RPMI7951 (cell line): ENCODE data around the gene HIVEP3. TPM values are rescaled to one million over a fixed set of nuclear protein-coding genes. Genes with fewer than 3 reads are reported as not detected.

Source experiments
- DNase-seq: peaks from one replicate; pipeline ENCODE4 v3.0.0-alpha.2; 2012; ENCODE audit warnings: low read depth
- total RNA-seq: library from RNA; depleted of rRNA; stranded (reverse); fragments of >200 nt; shearing (Covaris generic); gene quantifications from 2 replicates; pipeline ENCODE4 v1.2.3, GENCODE V29; 2014

Gene HIVEP3
- total RNA-seq, 1 experiment from 2014 or later, result 4.1 TPM

- peak; percentile 32 for DNase-seq
These were observed 418.3 kb downstream of the HIVEP3 start for GRCh38 chr1:41500378-41500777.

GRCh38 chr1:41499591-41499990 is 419.1 kb downstream of the HIVEP3 start:
- no peak for DNase-seq

- peak; percentile 86 for DNase-seq
These were observed 419.9 kb downstream of the HIVEP3 start for GRCh38 chr1:41498804-41499203.

DNA sequence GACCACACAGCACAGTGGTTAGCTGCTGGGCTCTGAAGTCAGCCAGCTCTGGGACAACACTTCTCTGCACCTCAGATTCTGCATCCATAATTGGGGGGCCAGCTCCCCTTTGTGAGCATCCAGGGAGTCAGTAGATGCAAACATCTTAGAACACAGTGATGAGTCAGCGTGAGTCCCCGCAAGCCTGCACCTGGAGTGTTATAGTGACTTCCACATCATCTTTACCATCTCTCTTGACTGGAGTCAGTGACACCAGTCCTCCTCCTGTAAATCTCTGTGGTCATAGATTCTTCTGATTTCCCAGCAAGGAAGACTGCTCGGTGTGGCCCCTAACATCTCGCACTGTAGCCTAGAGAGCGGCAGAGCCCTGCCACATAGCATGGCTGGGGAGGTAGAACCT is 420.3 kb downstream of the HIVEP3 start:
- peak; percentile 62 for DNase-seq

- DNase-seq, result no peak
These were observed 421.2 kb downstream of the HIVEP3 start for GRCh38 chr1:41497461-41498030.

DNA sequence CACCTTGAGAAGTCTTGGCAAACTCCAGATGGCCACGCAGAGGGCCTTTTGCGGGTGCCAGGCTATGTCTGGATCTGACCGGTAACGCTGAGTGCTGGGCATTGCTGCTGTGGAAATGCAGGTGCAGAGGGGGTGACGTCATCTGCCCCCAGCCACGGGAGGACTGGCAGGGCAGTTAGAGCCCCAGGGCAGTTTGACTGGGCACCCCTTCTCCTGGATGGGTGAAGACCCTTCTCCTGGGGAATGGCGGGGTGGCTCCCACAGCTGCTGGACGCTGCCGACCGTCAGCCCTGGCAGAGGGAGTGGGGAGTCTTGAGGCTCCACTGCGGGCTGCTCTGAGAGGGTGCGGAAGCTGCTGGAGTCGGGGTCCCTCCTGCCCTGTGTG is 421.7 kb downstream of the HIVEP3 start:
- DNase-seq, result no peak

DNA sequence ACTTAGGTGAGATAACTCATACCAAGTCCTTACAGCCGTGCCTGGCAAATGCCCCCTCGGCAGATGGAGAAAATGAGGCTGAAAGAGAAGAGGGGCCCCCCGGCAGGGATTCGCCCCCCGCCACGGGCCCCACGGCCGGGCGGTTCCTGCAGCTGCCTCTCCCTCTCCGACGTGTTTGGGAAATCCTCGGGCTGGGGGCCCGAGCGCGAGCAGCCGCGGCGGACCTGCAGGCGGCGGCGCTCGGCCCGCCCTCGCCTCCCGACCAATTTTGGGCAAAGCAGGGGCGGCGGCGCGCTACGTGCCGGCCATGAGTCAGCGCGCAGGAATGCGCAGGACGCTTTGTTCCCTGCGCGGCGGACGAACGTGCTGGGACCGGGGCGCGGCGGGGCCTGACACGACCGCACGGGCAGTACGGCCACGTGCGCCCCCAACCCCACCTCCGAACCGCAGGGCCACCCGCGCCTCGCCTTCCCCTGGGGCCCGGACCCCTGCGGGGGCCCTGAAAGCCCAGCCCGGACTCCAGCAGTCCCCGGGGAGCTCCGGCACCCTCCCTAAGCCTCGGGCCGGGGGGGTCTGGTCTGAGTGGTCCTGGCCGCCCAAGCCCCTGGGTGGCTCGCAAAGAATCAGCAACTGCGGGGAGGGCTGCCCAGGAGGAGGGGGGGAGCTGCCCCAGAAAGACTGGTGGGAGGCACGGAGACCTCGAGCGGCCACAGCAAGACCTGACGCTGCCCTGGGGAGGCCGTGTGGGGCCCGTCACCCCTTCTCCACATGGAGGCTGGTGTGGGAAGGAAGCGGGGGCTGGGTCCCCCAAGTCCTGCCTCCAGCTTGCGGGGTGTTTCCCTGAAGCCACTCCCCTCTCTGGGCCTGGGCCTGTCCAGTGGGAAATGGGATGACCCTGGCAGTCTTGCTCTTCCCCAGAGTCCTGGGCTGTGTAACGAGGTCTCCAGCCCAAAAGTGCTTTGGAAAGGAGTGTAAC is 422.4 kb downstream of the HIVEP3 start:
- DNase-seq, result peak; percentile 89

GRCh38 chr1:41495210-41495948 is 423.3 kb downstream of the HIVEP3 start:
- no peak for DNase-seq

- peak; percentile 25 for DNase-seq
These were observed 424.1 kb downstream of the HIVEP3 start for GRCh38 chr1:41494351-41495209.

DNA sequence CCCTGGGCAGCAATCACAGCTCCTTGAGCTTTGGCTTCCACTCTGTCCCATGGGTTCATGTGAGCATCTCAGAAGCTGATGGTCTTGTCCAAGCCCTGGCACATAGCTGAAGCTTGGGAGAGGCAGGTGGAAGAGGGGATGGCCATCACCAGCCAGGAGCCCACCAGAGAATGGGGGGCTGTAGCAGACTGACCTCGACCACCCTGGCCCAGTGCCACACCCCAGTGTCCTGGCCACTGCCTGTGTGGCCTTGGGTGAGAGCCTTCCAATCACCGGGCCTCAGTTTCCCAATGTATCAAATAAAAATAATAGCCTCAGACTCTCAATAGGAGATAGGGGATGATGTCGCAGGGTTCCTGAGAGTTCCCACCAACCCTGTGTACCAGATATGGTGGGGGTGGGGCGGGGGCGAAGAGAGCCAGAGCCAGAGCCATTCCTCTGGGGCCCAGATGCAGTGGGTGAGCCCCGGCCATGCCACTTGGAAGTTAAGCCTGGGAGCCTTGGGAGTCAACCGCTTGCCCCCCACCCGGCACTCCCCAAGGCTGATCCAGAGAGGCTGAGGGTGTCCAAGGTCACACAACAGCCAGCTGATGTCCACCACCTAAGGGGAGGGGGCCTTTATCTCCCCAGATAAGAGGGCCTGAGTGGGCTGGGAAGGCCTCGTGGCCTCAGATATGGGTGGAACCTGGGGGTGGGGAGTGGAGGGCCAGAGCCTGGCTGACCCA is 424.9 kb downstream of the HIVEP3 start:
- no peak for DNase-seq

DNA sequence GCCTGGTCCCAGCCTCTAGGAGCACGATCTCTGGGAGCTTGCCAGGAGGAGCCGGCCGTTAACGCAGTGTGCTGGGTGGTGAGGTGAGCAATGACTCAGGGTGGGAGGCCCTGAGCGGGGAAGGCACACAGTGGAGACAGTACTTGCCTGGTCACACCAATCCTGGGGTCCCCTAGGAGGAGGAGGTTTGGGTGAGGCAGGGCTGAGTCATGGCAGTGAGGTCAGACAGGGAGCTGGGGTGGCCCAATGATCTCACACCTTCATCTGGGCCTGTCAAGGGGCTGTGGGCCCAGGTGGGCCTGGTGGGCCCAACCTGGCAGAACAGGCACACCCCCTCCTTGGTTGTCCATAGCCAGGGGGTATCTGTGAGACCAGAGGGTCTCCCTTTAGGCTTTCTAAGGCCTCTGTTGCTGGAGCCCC is 425.6 kb downstream of the HIVEP3 start:
- DNase-seq, result peak; percentile 93

GRCh38 chr1:41492341-41492848 is 426.3 kb downstream of the HIVEP3 start:
- no peak for DNase-seq

GRCh38 chr1:41490911-41491310 is 427.8 kb downstream of the HIVEP3 start:
- DNase-seq, result peak; percentile 28

- DNase-seq, result no peak
These were observed 429.2 kb downstream of the HIVEP3 start for GRCh38 chr1:41489561-41489960.

- DNase-seq, result no peak
These were observed 430.4 kb downstream of the HIVEP3 start for GRCh38 chr1:41488040-41488951.

DNA sequence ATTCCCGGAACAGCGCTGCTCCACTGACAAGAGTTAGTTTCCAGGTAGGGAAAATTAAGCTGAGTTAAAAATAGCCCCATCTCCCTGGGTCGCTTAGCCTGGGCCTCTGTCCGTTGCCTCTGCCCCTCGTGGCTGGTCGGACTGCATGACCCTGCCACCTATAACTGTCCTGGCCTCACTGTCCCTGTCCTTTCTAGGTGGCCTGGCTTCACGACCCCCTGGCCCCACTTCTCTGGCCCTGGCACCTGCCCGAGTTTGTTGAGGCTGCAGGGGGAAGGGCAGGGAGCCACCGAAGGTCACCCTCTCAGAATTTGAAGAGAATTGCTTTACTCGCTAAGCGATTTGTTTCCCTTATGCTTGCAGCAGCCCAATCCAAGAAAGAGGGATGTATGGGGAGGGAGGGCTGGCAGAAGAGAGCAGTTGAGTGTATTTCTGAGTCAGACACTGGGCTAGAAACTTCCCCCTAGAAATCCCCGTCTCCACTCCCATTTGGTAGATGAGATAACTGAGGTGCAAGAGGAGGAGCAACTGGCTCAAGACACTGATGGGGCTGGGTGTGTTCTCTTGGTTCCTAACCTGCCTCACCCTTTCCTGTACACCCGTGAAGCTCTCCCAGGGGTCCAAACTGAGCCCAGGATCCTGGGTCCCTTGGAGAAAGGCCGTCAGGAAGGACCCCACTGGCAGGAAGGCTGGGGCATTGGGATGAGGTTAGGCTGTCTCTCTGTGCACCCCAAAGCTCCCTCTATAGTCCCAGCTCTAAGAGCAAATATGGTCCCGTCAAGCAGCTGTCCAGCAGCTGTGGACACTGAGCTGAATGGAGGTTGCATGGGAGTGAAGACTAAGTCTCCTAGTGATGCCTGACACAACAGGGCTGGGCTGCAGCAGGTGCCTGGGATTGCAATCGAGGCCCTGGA is 431.3 kb downstream of the HIVEP3 start:
- no peak for DNase-seq

- DNase-seq, result no peak
These were observed 432.2 kb downstream of the HIVEP3 start for GRCh38 chr1:41486371-41487125.

DNA sequence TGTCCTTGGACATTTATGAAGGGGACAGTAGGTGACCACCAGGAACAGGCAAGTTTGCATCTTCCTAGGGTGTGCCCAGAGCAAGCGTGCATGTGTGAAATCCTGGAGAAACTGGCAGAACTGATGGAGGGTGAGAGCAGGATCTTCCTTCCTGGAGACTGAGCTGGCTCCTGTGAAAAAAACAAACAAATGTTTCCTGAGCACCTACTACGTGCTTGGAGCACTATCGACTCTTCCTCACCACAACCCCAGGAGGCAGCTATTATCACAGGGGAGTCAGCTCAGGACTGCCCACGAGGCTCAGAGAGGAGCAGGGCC is 432.7 kb downstream of the HIVEP3 start:
- no peak for DNase-seq
